BJ (cell line): ENCODE results near the gene FETUB. TPM values are rescaled to one million over a fixed set of nuclear protein-coding genes. Genes with fewer than 3 reads are reported as not detected.

Experiments
- CTCF ChIA-PET: fragments of 350-600 bp; formaldehyde crosslinking; extraction: SDS; loops from one replicate; lab custom pipeline; 2021; ENCODE audit warnings: antibody characterized with exemption, inconsistent platforms; lab: Yijun Ruan, JAX
- POLR2A ChIA-PET: fragments of 300-600 bp; sonication (Branson Sonifier 250); formaldehyde crosslinking; extraction: SDS; loops from one replicate; lab custom pipeline; 2021; ENCODE audit warnings: antibody characterized with exemption; lab: Charles Lee
- DNase-seq: peaks from one replicate; pipeline ENCODE4 v3.0.0-alpha.2; 2011; ENCODE audit warnings: low read depth
- H3K27me3 ChIP-seq: 2 replicates; pipeline ENCODE4 v1.6.0; 2011; ENCODE audit warnings: low read length; ENCODE audit not compliant: control insufficient read depth, insufficient read depth
- H3K36me3 ChIP-seq: 2 replicates; pipeline ENCODE4 v1.5.1; 2011; ENCODE audit warnings: low read length; ENCODE audit not compliant: control insufficient read depth, insufficient read depth
- H3K4me3 ChIP-seq: 2 replicates; pipeline ENCODE4 v1.5.1; 2011; ENCODE audit warnings: low read depth, mild to moderate bottlenecking, control low read depth, low read length
- polyA plus RNA-seq: library from polyadenylated mRNA; depleted of rRNA; stranded (reverse); fragments of >200 nt; gene quantifications from 2 replicates; pipeline ENCODE4 v1.2.3, GENCODE V29; 2011
- TF ChIP-seq, protein P1 (sequence below): IDR thresholded peaks from 2 replicates; pipeline ENCODE4 v1.5.1; 2011; ENCODE audit warnings: low read depth, mild to moderate bottlenecking, control low read depth, inconsistent platforms, low read length, moderate library complexity; ENCODE audit not compliant: insufficient read depth

The FETUB gene
- polyA plus RNA-seq, 1 experiment = not detected

DNA sequence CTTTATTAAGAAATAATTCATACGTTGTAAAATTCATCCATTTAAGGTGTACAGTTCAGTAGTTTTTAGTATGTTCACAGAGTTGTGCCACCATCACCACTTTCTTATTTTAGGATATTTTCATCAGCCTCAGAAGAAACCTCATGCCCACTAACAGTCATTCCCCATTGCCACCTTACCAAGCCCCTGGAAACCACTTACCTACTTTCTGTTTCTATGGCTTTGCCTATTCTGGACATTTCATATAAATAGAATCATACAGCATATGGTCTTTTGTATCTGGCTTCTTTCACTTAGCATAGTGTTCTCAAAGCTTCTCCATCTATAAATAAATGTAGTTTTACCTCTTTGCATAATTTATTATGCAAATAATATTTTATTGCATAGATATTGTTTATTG, 6.6 kb downstream of the FETUB start:
- TF ChIP-seq, protein P1, sequence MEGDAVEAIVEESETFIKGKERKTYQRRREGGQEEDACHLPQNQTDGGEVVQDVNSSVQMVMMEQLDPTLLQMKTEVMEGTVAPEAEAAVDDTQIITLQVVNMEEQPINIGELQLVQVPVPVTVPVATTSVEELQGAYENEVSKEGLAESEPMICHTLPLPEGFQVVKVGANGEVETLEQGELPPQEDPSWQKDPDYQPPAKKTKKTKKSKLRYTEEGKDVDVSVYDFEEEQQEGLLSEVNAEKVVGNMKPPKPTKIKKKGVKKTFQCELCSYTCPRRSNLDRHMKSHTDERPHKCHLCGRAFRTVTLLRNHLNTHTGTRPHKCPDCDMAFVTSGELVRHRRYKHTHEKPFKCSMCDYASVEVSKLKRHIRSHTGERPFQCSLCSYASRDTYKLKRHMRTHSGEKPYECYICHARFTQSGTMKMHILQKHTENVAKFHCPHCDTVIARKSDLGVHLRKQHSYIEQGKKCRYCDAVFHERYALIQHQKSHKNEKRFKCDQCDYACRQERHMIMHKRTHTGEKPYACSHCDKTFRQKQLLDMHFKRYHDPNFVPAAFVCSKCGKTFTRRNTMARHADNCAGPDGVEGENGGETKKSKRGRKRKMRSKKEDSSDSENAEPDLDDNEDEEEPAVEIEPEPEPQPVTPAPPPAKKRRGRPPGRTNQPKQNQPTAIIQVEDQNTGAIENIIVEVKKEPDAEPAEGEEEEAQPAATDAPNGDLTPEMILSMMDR = no peak
- Histone ChIP-seq H3K27me3 (peaks cover 4% of the 10 kb centered on the region; the same call in 1 of the 2 replicates), H3K4me3 (no peak overlapping the region), H3K36me3 (no peaks in the 10 kb centered on the region)
- ChIA-PET CTCF (no interaction called here), POLR2A (no interaction called here)
- DNase-seq = no peak

DNA sequence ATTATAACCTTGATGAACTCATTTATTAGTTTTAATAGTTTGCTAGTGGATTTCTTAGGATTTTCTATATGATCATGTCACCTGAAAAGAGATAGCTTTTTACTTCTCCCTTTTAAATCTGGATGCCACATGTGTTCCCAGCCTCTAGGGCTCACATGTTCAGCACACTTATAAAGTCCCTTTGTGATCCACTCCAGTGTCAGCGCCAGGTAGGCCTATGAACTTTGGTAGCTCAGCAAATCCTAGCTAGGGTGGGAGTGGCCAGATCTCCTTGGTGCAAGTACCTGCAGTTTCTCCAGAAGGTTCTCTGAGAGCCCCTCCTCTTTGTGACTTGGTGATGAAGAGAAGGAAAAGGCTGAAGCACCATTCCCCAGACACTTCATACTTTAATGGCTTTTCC, 8.7 kb downstream of the FETUB start:
- TF ChIP-seq, protein P1 = no peak
- Histone ChIP-seq H3K27me3 (peaks cover 3% of the 10 kb centered on the region), H3K36me3 (no peaks in the 10 kb centered on the region), H3K4me3 (no peak overlapping the region)
- POLR2A ChIA-PET = no interaction called here
- DNase-seq = no peak
- CTCF ChIA-PET = interaction anchor here (0.6 kb wide), 1 partner anchor 87 kb away, joined by 3 read pairs; no protein-coding TSS in a partner anchor

DNA sequence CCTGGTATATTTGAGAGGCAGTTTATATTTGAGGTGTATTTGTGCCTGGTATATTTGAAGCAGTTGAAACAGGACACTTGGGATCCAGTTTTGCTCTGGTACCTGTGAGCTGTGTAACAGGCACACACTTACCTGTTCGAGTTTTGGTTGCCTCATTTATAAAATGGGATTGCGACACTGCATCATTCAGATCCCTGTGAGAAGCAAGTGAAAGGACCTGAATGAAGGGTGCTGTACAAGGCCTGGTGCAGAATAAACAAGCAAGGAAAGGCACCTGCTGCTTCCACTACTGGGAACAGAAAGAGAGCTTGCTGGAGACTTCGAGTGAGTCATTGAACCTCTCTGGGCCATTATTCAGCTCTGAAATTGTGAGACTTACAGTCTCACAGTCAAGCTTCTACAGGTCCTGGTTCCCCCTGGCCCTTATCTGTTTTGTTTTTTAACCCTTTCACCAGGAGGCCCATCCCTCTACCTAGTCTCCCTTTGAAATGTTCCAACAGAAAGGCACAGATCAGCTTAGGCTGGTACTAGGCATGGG, 11.5 kb downstream of the FETUB start:
- ChIA-PET CTCF (no interaction called here), POLR2A (no interaction called here)
- no peaks in the 10 kb centered on the region for H3K36me3 ChIP-seq
- peaks cover 2% of the 10 kb centered on the region; the same call in 1 of the 2 replicates for H3K27me3 ChIP-seq
- no peak for DNase-seq
- TF ChIP-seq, protein P1 = no peak
- H3K4me3 ChIP-seq = no peak overlapping the region

DNA sequence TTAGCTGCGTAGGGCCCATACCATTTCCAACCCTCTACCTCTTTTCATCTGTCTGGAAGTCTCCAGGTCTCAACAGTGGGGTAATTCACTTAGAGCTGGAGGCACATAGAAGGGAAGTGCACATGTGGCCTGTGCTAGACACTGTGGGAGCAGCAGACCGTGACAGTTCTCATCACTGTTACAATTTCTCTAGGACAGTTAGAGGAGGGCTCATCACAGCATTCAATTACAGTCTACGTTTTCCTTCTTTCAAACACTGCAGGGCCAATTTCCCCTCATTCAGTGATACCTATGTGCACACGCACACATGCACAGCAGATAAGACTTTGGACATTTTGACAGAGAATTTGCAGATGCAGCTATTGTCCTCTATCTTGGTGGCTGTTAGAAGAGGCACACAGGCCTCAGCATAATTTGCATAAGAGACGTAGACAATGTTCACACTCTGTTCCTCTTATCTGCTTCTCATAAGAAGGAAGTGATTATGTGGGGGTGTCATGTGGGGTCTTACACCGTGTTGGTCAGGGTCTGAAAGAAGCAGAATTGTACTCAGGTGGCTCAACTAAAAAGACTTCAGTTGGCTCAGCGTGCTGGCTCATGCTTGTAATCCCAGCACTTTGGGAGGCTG, 13.0 kb downstream of the FETUB start:
- ChIA-PET CTCF (no interaction called here), POLR2A (no interaction called here)
- Histone ChIP-seq H3K27me3 (peaks cover 2% of the 10 kb centered on the region; the same call in 1 of the 2 replicates), H3K36me3 (no peaks in the 10 kb centered on the region), H3K4me3 (no peak overlapping the region)
- no peak for DNase-seq
- TF ChIP-seq, protein P1 = no peak

DNA sequence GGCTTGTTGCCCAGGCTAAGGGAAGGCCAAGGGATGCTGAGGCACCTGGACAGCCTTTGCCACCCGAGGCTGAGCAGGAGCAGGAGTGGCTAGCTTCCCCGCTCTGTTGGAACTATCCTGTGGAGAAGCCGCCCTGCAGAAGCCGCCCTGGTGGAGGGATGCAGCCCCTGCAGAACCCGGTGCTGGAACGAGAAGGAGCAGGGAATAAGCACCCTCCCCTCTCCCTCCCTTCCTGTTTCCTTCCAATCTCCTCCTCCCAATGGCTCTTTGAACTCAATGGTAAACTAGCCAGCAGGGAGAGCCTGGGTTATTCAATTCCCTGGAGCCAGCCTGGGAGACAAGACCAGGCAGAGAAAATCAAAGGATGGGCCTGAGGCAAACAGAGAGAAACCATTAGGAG, 13.8 kb downstream of the FETUB start:
- Histone ChIP-seq H3K4me3 (no peak overlapping the region), H3K27me3 (peaks cover 2% of the 10 kb centered on the region; the same call in 1 of the 2 replicates), H3K36me3 (no peaks in the 10 kb centered on the region)
- DNase-seq = no peak
- CTCF ChIA-PET = no interaction called here
- POLR2A ChIA-PET = no interaction called here
- TF ChIP-seq, protein P1 = no peak
